ENCODE data around the gene FFAR3.

The FFAR3 gene

GRCh38 chr19:35341565-35342225 is 16.6 kb upstream of the FFAR3 start:
- WGBS = 89% methylated on average over 14 of the region's 14 CpGs
- no peaks in the 10 kb centered on the region for H3K9me3 ChIP-seq (ENCODE audit: control insufficient read depth, low read length)

GRCh38 chr19:35342430-35342829 is 15.8 kb upstream of the FFAR3 start:
- H3K4ac ChIP-seq (ENCODE audit: low read depth in 1 of 2, low read length in 2 of 2) = no peak overlapping the region
- no peak overlapping the region for H2BK120ac ChIP-seq (ENCODE audit: low read depth, low read length)
- H3K9ac ChIP-seq (ENCODE audit: low read length) = no peak overlapping the region
- no peak overlapping the region for H2AK5ac ChIP-seq (ENCODE audit: low read length, severe bottlenecking)
- DNase-seq = no peak
- H3K4me1 ChIP-seq (ENCODE audit: control insufficient read depth, insufficient read depth, low read depth, low read length) = no peaks in the 10 kb centered on the region
- no peak overlapping the region for H2BK12ac ChIP-seq (ENCODE audit: low read length in 2 of 2)
- H3K18ac ChIP-seq (ENCODE audit: low read depth in 1 of 2, low read length in 2 of 2) = no peak overlapping the region
- no peak overlapping the region for H2BK5ac ChIP-seq (ENCODE audit: low read depth, low read length, poor library complexity, severe bottlenecking)
- H2BK15ac ChIP-seq (ENCODE audit: low read depth, poor library complexity, severe bottlenecking) = no peak overlapping the region
- peaks cover 0 to 53% of the 10 kb centered on the region in 2 experiments for H3K27me3 ChIP-seq (ENCODE audit: control insufficient read depth in 1 of 2, insufficient read depth in 1 of 2, low read length in 2 of 2)
- no peak overlapping the region for H3K14ac ChIP-seq (ENCODE audit: low read length in 2 of 2)
- no peak overlapping the region for H3K4me3 ChIP-seq (ENCODE audit: insufficient read depth in 1 of 2, low read depth in 1 of 2, low read length in 2 of 2)
- H4K91ac ChIP-seq (ENCODE audit: low read length) = no peak overlapping the region
- no peak overlapping the region for H4K8ac ChIP-seq (ENCODE audit: low read length)
- no peaks in the 10 kb centered on the region for H3K79me1 ChIP-seq (replicated peaks; ENCODE audit: low read length, poor library complexity, severe bottlenecking)
- no peaks in the 10 kb centered on the region for H3K36me3 ChIP-seq (ENCODE audit: control insufficient read depth in 1 of 2, insufficient read depth in 2 of 2, low read depth in 1 of 2, low read length in 2 of 2)
- no peak overlapping the region for H2AFZ ChIP-seq (ENCODE audit: low read depth, low read length)
- no peak overlapping the region for H3K27ac ChIP-seq (ENCODE audit: low read length, poor library complexity, severe bottlenecking)
- whole genome bisulfite sequencing = 78% methylated on average over 5 of the region's 5 CpGs
- H3K23ac ChIP-seq (ENCODE audit: low read length in 2 of 2) = no peak overlapping the region
- H3K4me2 ChIP-seq (ENCODE audit: low read length, poor library complexity, severe bottlenecking) = no peak overlapping the region
- no peaks in the 10 kb centered on the region for H3K9me3 ChIP-seq (ENCODE audit: control insufficient read depth, low read length)

More at GRCh38 chr19:35341565-35342225, 16.6 kb upstream of the FFAR3 start:
- no peak overlapping the region for H3K18ac ChIP-seq (ENCODE audit: low read depth in 1 of 2, low read length in 2 of 2)
- no peak overlapping the region for H3K14ac ChIP-seq (ENCODE audit: low read length in 2 of 2)
- H3K79me1 ChIP-seq (replicated peaks; ENCODE audit: low read length, poor library complexity, severe bottlenecking) = no peaks in the 10 kb centered on the region
- no peak overlapping the region for H2BK120ac ChIP-seq (ENCODE audit: low read depth, low read length)
- no peak overlapping the region for H2BK15ac ChIP-seq (ENCODE audit: low read depth, poor library complexity, severe bottlenecking)
- no peaks in the 10 kb centered on the region for H3K4me1 ChIP-seq (ENCODE audit: control insufficient read depth, insufficient read depth, low read depth, low read length)
- H3K4ac ChIP-seq (ENCODE audit: low read depth in 1 of 2, low read length in 2 of 2) = no peak overlapping the region
- no peaks in the 10 kb centered on the region for H3K36me3 ChIP-seq (ENCODE audit: control insufficient read depth in 1 of 2, insufficient read depth in 2 of 2, low read depth in 1 of 2, low read length in 2 of 2)
- no peak overlapping the region for H4K8ac ChIP-seq (ENCODE audit: low read length)
- H2AFZ ChIP-seq (ENCODE audit: low read depth, low read length) = no peak overlapping the region
- H3K4me2 ChIP-seq (ENCODE audit: low read length, poor library complexity, severe bottlenecking) = no peak overlapping the region
- H2BK5ac ChIP-seq (ENCODE audit: low read depth, low read length, poor library complexity, severe bottlenecking) = no peak overlapping the region
- DNase-seq = no peak
- H2AK5ac ChIP-seq (ENCODE audit: low read length, severe bottlenecking) = no peak overlapping the region
- no peak overlapping the region for H4K91ac ChIP-seq (ENCODE audit: low read length)
- no peak overlapping the region for H3K23ac ChIP-seq (ENCODE audit: low read length in 2 of 2)
- H3K4me3 ChIP-seq (ENCODE audit: insufficient read depth in 1 of 2, low read depth in 1 of 2, low read length in 2 of 2) = no peak overlapping the region
- no peak overlapping the region for H3K9ac ChIP-seq (ENCODE audit: low read length)
- H3K27ac ChIP-seq (ENCODE audit: low read length, poor library complexity, severe bottlenecking) = no peak overlapping the region
- H2BK12ac ChIP-seq (ENCODE audit: low read length in 2 of 2) = no peak overlapping the region
- peaks cover 0 to 51% of the 10 kb centered on the region in 2 experiments for H3K27me3 ChIP-seq (ENCODE audit: control insufficient read depth in 1 of 2, insufficient read depth in 1 of 2, low read length in 2 of 2)

GRCh38 chr19:35344511-35345031 is 13.7 kb upstream of the FFAR3 start:
- H3K4ac ChIP-seq (ENCODE audit: low read depth in 1 of 2, low read length in 2 of 2) = no peak overlapping the region
- H3K18ac ChIP-seq (ENCODE audit: low read depth in 1 of 2, low read length in 2 of 2) = no peak overlapping the region
- 82% methylated on average over 17 of the region's 17 CpGs for WGBS

GRCh38 chr19:35345671-35346111 is 12.6 kb upstream of the FFAR3 start:
- Histone ChIP-seq H4K8ac (ENCODE audit: low read length) (no peak overlapping the region), H2AK5ac (ENCODE audit: low read length, severe bottlenecking) (no peak overlapping the region), H3K4me2 (ENCODE audit: low read length, poor library complexity, severe bottlenecking) (no peak overlapping the region), H3K9ac (ENCODE audit: low read length) (no peak overlapping the region), H3K9me3 (ENCODE audit: control insufficient read depth, low read length) (no peaks in the 10 kb centered on the region), H3K27me3 (ENCODE audit: control insufficient read depth in 1 of 2, insufficient read depth in 1 of 2, low read length in 2 of 2) (peaks cover 6 to 75% of the 10 kb centered on the region in 2 experiments), H3K4ac (ENCODE audit: low read depth in 1 of 2, low read length in 2 of 2) (no peak overlapping the region), H3K79me1 (replicated peaks; ENCODE audit: low read length, poor library complexity, severe bottlenecking) (no peaks in the 10 kb centered on the region), H2BK12ac (ENCODE audit: low read length in 2 of 2) (no peak overlapping the region), H3K4me1 (ENCODE audit: control insufficient read depth, insufficient read depth, low read depth, low read length) (no peaks in the 10 kb centered on the region), H3K18ac (ENCODE audit: low read depth in 1 of 2, low read length in 2 of 2) (no peak overlapping the region), H3K14ac (ENCODE audit: low read length in 2 of 2) (no peak overlapping the region), H3K27ac (ENCODE audit: low read length, poor library complexity, severe bottlenecking) (no peak overlapping the region), H2BK5ac (ENCODE audit: low read depth, low read length, poor library complexity, severe bottlenecking) (no peak overlapping the region), H3K23ac (ENCODE audit: low read length in 2 of 2) (no peak overlapping the region), H2BK120ac (ENCODE audit: low read depth, low read length) (no peak overlapping the region), H2BK15ac (ENCODE audit: low read depth, poor library complexity, severe bottlenecking) (no peak overlapping the region), H3K36me3 (ENCODE audit: control insufficient read depth in 1 of 2, insufficient read depth in 2 of 2, low read depth in 1 of 2, low read length in 2 of 2) (no peaks in the 10 kb centered on the region), H4K91ac (ENCODE audit: low read length) (no peak overlapping the region), H2AFZ (ENCODE audit: low read depth, low read length) (no peak overlapping the region), H3K4me3 (ENCODE audit: insufficient read depth in 1 of 2, low read depth in 1 of 2, low read length in 2 of 2) (no peak overlapping the region)
- WGBS = 89% methylated on average over 9 of the region's 11 CpGs
- no peak for DNase-seq

More at GRCh38 chr19:35344511-35345031, 13.7 kb upstream of the FFAR3 start:
- Histone ChIP-seq H4K8ac (ENCODE audit: low read length) (no peak overlapping the region), H3K23ac (ENCODE audit: low read length in 2 of 2) (no peak overlapping the region), H2AK5ac (ENCODE audit: low read length, severe bottlenecking) (no peak overlapping the region), H3K27ac (ENCODE audit: low read length, poor library complexity, severe bottlenecking) (no peak overlapping the region), H2BK5ac (ENCODE audit: low read depth, low read length, poor library complexity, severe bottlenecking) (no peak overlapping the region), H3K9me3 (ENCODE audit: control insufficient read depth, low read length) (no peaks in the 10 kb centered on the region), H4K91ac (ENCODE audit: low read length) (no peak overlapping the region), H2BK12ac (ENCODE audit: low read length in 2 of 2) (no peak overlapping the region), H3K4me3 (ENCODE audit: insufficient read depth in 1 of 2, low read depth in 1 of 2, low read length in 2 of 2) (no peak overlapping the region), H2AFZ (ENCODE audit: low read depth, low read length) (no peak overlapping the region), H3K36me3 (ENCODE audit: control insufficient read depth in 1 of 2, insufficient read depth in 2 of 2, low read depth in 1 of 2, low read length in 2 of 2) (no peaks in the 10 kb centered on the region), H3K14ac (ENCODE audit: low read length in 2 of 2) (no peak overlapping the region), H3K4me2 (ENCODE audit: low read length, poor library complexity, severe bottlenecking) (no peak overlapping the region), H3K27me3 (ENCODE audit: control insufficient read depth in 1 of 2, insufficient read depth in 1 of 2, low read length in 2 of 2) (peaks cover 6 to 72% of the 10 kb centered on the region in 2 experiments), H3K4me1 (ENCODE audit: control insufficient read depth, insufficient read depth, low read depth, low read length) (no peaks in the 10 kb centered on the region), H3K9ac (ENCODE audit: low read length) (no peak overlapping the region), H2BK120ac (ENCODE audit: low read depth, low read length) (no peak overlapping the region), H2BK15ac (ENCODE audit: low read depth, poor library complexity, severe bottlenecking) (no peak overlapping the region), H3K79me1 (replicated peaks; ENCODE audit: low read length, poor library complexity, severe bottlenecking) (no peaks in the 10 kb centered on the region)
- no peak for DNase-seq

Measured in mesenchymal stem cell (in vitro differentiated cells and primary cell).